Coronary artery (tissue), 2 donors: ENCODE data around the gene C12orf43.

Source experiments
- DNase-seq: peaks from one replicate; pipeline ENCODE4 v3.0.0-alpha.2; 2017; ENCODE audit warnings: low spot score
- H3K27ac ChIP-seq, 2 donors: fragments of 200-600 bp; sonication (generic); one replicate each; pipeline ENCODE4 v1.5.1; 2016 to 2019
- H3K4me3 ChIP-seq: fragments of 200-600 bp; sonication (generic); 2 replicates; pipeline ENCODE4 v1.5.1; 2016; ENCODE audit warnings: mild to moderate bottlenecking, moderate library complexity
- TF ChIP-seq, protein P1 (sequence below): fragments of 200-600 bp; sonication (generic); IDR thresholded peaks from one replicate; pipeline ENCODE4 v1.5.1; 2019; ENCODE audit warnings: antibody characterized with exemption

C12orf43 gene

GRCh38 chr12:121043067-121043466 lies 26.8 kb upstream of the C12orf43 start:
- DNase-seq: no peak
- H3K27ac ChIP-seq: no peak overlapping the region
- no peak overlapping the region for H3K4me3 ChIP-seq
- TF ChIP-seq, protein P1, sequence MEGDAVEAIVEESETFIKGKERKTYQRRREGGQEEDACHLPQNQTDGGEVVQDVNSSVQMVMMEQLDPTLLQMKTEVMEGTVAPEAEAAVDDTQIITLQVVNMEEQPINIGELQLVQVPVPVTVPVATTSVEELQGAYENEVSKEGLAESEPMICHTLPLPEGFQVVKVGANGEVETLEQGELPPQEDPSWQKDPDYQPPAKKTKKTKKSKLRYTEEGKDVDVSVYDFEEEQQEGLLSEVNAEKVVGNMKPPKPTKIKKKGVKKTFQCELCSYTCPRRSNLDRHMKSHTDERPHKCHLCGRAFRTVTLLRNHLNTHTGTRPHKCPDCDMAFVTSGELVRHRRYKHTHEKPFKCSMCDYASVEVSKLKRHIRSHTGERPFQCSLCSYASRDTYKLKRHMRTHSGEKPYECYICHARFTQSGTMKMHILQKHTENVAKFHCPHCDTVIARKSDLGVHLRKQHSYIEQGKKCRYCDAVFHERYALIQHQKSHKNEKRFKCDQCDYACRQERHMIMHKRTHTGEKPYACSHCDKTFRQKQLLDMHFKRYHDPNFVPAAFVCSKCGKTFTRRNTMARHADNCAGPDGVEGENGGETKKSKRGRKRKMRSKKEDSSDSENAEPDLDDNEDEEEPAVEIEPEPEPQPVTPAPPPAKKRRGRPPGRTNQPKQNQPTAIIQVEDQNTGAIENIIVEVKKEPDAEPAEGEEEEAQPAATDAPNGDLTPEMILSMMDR: no peak

DNA sequence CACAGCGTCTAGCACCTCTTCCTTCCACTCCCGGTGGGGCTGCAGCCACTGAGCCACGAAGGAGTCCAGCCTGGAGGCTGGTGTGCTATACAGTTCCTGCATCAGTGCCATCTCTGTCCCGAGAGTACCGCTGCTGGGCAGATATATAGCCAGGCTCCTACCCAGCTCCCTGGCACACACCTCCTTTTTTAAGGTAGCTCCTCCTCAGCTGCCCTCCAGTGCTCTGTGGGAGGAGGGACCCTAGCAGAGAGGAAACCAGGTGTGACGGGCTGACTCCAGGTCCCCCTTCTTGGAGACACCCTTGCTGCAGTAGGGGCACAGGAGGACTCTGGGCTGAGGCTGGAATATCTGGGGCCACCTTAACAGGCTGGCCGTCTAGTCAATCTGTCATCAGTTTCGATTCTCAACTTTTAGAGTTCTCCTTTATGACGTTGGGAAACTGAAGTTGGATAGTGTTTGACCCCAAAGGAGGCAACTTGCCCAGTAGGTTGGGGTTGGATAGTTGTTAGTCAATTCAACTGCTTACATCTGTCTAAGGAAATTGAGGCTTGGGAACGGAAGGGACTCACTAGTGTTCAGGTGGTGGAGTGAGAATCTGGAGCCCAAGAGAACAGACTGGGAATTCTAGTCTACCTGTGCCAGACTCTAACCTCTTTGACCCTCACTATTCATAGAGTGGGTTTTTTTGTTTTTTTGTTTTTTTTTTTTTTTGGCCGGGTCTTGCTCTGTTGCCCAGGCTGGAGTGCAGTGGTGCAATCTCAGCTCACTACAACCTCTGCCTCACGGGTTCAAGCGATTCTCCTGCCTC lies 22.8 kb upstream of the C12orf43 start, which contains the start of gene OASL:
OASL (minus strand) TSS at position 386 of the 808 bp plus-strand sequence; CDS start at position 111, 275 bp downstream.
- H3K27ac ChIP-seq: peak within 1 kb of the TSS in 1 of 2 donors; percentile 60
- H3K4me3 ChIP-seq: peak within 1 kb of the TSS; percentile 67
- no peak for DNase-seq
- TF ChIP-seq, protein P1: no peak

GRCh38 chr12:121036810-121037326 lies 20.6 kb upstream of the C12orf43 start:
- no peak for DNase-seq
- Histone ChIP-seq H3K4me3 (no peak overlapping the region), H3K27ac (no peak overlapping the region)
- TF ChIP-seq, protein P1: no peak

- no peak overlapping the region for H3K27ac ChIP-seq
- no peak overlapping the region for H3K4me3 ChIP-seq
- DNase-seq: no peak
- TF ChIP-seq, protein P1: no peak
Measured at GRCh38 chr12:121034616-121035305, 18.5 kb upstream of the C12orf43 start.

GRCh38 chr12:121033625-121034349 lies 17.5 kb upstream of the C12orf43 start:
- no peak overlapping the region for H3K4me3 ChIP-seq
- no peak for DNase-seq
- TF ChIP-seq, protein P1: no peak
- H3K27ac ChIP-seq: no peak overlapping the region

DNA sequence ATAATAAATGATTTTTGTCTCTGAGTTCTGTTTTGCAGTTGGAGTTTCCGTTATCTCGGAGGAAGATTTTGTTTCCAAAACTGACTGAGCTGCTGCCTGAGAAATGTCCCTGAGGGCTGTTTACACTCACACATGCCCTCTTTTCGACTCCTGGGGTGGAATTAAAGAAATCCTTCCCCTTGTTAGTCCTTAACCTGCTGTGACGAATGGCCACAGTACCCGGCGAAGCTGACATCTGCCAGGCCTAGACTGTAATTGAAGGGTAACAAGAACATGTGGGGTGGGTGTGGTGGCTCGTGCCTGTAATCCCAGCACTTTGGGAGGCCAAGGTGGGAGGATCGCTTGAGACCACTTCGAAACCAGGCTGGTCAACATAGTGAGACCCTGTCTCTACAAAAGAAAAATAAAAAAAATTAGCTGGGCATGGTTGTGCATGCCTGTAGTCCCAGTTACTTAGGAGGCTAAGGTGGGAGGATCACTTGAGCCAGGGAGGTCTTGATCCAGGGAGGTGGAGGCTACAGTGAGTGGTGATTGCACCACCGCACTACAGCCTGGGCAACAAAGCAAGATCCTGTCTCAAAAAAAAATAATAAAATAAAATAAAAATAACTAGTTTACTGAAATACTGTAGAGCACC lies 14.4 kb upstream of the C12orf43 start:
- DNase-seq: no peak
- Histone ChIP-seq H3K4me3 (no peak overlapping the region), H3K27ac (no peak overlapping the region)
- TF ChIP-seq, protein P1: no peak
